K562 (cell line): Measurements from ENCODE around the gene TBATA. TPM values are rescaled to one million over a fixed set of nuclear protein-coding genes. Genes with fewer than 3 reads are reported as not detected.

ENCODE experiments used
- ATAC-seq: fragments of 200-7000 bp; cut with Tn5 transposase; 3 replicates; pipeline ENCODE4 v1.9.1; 2020; ENCODE audit warnings: moderate library complexity
- BruUV-seq: library from RNA; stranded (reverse); fragments of 400-500 nt; replicated peaks from 2 replicates; lab custom pipeline; 2021; lab: Mats Ljungman, UMichigan
- CTCF ChIA-PET: fragments of 300-600 bp; formaldehyde crosslinking; extraction: SDS; loops from one replicate; lab custom pipeline; 2021; ENCODE audit warnings: low intra/inter-chr PET ratio; lab: Yijun Ruan, JAX
- POLR2A ChIA-PET: fragments of 300-600, 350-650 bp; sonication (Branson Sonifier 250); formaldehyde crosslinking; extraction: SDS; loops from one replicate; lab custom pipeline; 2021; ENCODE audit warnings: antibody characterized with exemption, inconsistent platforms; lab: Yijun Ruan, JAX
- DNase-seq, 4 experiments: peaks; one replicate each; pipeline versions ENCODE4 v3.0.0 to v3.0.0-alpha.2; 2011 to 2018; ENCODE audit warnings: low spot score in 3 of 4, mixed read lengths in 3 of 4; ENCODE audit errors: extremely low read depth in 1 of 4
- FAIRE-seq: peaks from 2 replicates; lab custom pipeline; 2011; peaks lifted over from hg19 to GRCh38; lab: Jason Lieb, UNC
- H2AFZ ChIP-seq: 2 replicates; pipeline ENCODE4 v1.6.0; 2011; ENCODE audit warnings: low read depth, low read length, control low read depth, inconsistent platforms
- H3K27ac ChIP-seq: fragments of 200-600 bp; 3 replicates; pipeline ENCODE4 v1.8.0; 2011; ENCODE audit warnings: low read depth, mild to moderate bottlenecking, control low read depth, inconsistent platforms, low read length, moderate library complexity, mixed read lengths; ENCODE audit errors: extremely low read depth
- H3K27me3 ChIP-seq, 2 experiments: fragments of 300-600 bp in 1 of 2; 2 replicates in 1 of 2; 3 replicates in 1 of 2; pipeline versions ENCODE4 v1.6.0 to v1.8.0; 2011; ENCODE audit warnings: inconsistent platforms in 2 of 2, low read length in 2 of 2, mild to moderate bottlenecking in 1 of 2, mixed read lengths in 1 of 2, moderate library complexity in 1 of 2; ENCODE audit not compliant: control insufficient read depth in 2 of 2, insufficient read depth in 2 of 2
- H3K36me3 ChIP-seq: fragments of 300-600 bp; 3 replicates; pipeline ENCODE4 v1.8.0; 2011; ENCODE audit warnings: mild to moderate bottlenecking, low read length, inconsistent platforms; ENCODE audit not compliant: control insufficient read depth, insufficient read depth
- H3K4me1 ChIP-seq, 2 experiments: fragments of 200-600 bp in 1 of 2; replicated peaks in 1 of 2; 2 replicates in 1 of 2; 3 replicates in 1 of 2; pipeline versions ENCODE4 v1.5.1 to v1.8.0; 2011; ENCODE audit warnings: inconsistent platforms in 2 of 2, low read length in 2 of 2, mild to moderate bottlenecking in 1 of 2, mixed read lengths in 1 of 2, moderate library complexity in 1 of 2; ENCODE audit not compliant: control insufficient read depth in 2 of 2, insufficient read depth in 2 of 2
- H3K4me2 ChIP-seq: 2 replicates; pipeline ENCODE4 v1.6.1; 2011; ENCODE audit warnings: low read length, control low read depth, inconsistent platforms, mixed read lengths; ENCODE audit not compliant: insufficient read depth
- H3K4me3 ChIP-seq: fragments of 200-600 bp; sonication (generic), shearing (Covaris generic); 2 replicates; pipeline ENCODE4 v1.5.1; 2016; ENCODE audit warnings: control low read depth, inconsistent platforms
- H3K79me2 ChIP-seq: fragments of 200-600 bp; 3 replicates; pipeline ENCODE4 v1.8.0; 2011; ENCODE audit warnings: low read length, inconsistent platforms; ENCODE audit not compliant: control insufficient read depth, insufficient read depth
- H3K9ac ChIP-seq, 2 experiments: 2 replicates each; pipeline versions ENCODE4 v1.6.0 to v1.6.1; 2011; ENCODE audit warnings: low read depth in 2 of 2, low read length in 2 of 2, control low read depth in 1 of 2, inconsistent platforms in 1 of 2, mild to moderate bottlenecking in 1 of 2, mixed read lengths in 1 of 2; ENCODE audit not compliant: insufficient read depth in 1 of 2
- H3K9me1 ChIP-seq: one replicate; pipeline ENCODE4 v1.6.0; 2011; ENCODE audit warnings: inconsistent platforms, mild to moderate bottlenecking, low read length, moderate library complexity; ENCODE audit not compliant: control insufficient read depth, insufficient read depth
- H3K9me3 ChIP-seq: replicated peaks from 2 replicates; pipeline ENCODE4 v1.5.1; 2011; ENCODE audit warnings: low read depth, low read length, inconsistent platforms; ENCODE audit not compliant: control insufficient read depth, insufficient read depth
- H4K20me1 ChIP-seq: replicated peaks from 2 replicates; pipeline ENCODE4 v1.6.1; 2011; ENCODE audit warnings: low read length, inconsistent platforms, mixed read lengths; ENCODE audit not compliant: control insufficient read depth, insufficient read depth
- BHLHE40 ChIP-seq: IDR thresholded peaks from 2 replicates; pipeline ENCODE4 v1.6.1; 2011; ENCODE audit warnings: low read length, improper control_type of control experiment
- CEBPB ChIP-seq: fragments of 450-650 bp; IDR thresholded peaks from 2 replicates; pipeline ENCODE4 v1.6.1; 2016; ENCODE audit warnings: missing genetic modification characterization, missing compliant biosample characterization
- ELK3 ChIP-seq: fragments of 450-650 bp; formaldehyde crosslinking; IDR thresholded peaks from 2 replicates; pipeline ENCODE4 v1.4.0; 2020; ENCODE audit warnings: mild to moderate bottlenecking
- ESRRB ChIP-seq: fragments of 250-450 bp; sonication (Bioruptor Pico); IDR thresholded peaks from 2 replicates; pipeline ENCODE4 v1.5.0; 2020; ENCODE audit warnings: mild to moderate bottlenecking, moderate library complexity, borderline replicate concordance
- GTF2B ChIP-seq: IDR thresholded peaks from 2 replicates; pipeline ENCODE4 v1.6.1; 2011; ENCODE audit not compliant: insufficient read length; ENCODE audit errors: extremely low read depth
- GTF2F1 ChIP-seq: IDR thresholded peaks from 2 replicates; pipeline ENCODE4 v1.6.1; 2011; ENCODE audit warnings: low read depth, low read length, improper control_type of control experiment
- HEY1 ChIP-seq: fragments of 250-450 bp; sonication (Bioruptor Pico); IDR thresholded peaks from 2 replicates; pipeline ENCODE4 v1.5.0; 2020; ENCODE audit warnings: mild to moderate bottlenecking, moderate library complexity, borderline replicate concordance
- MBD2 ChIP-seq: sonication (generic); IDR thresholded peaks from 2 replicates; pipeline ENCODE4 v1.6.1; 2016; ENCODE audit warnings: low read depth, borderline replicate concordance
- NUFIP1 ChIP-seq: fragments of 450-650 bp; IDR thresholded peaks from 2 replicates; pipeline ENCODE4 v1.6.1; 2018; ENCODE audit not compliant: partially characterized antibody
- PATZ1 ChIP-seq: fragments of 250-450 bp; sonication (Bioruptor Pico); IDR thresholded peaks from 2 replicates; pipeline ENCODE4 v1.5.0; 2020; ENCODE audit warnings: mild to moderate bottlenecking, borderline replicate concordance
- RBM14 ChIP-seq: fragments of 200-400 bp; formaldehyde crosslinking; IDR thresholded peaks from 2 replicates; pipeline ENCODE4 v1.6.1; 2018; ENCODE audit warnings: low read depth, mild to moderate bottlenecking, low read length, moderate library complexity, borderline replicate concordance; ENCODE audit not compliant: insufficient read depth
- TBP ChIP-seq: optimal IDR thresholded peaks from 2 replicates; pipeline ENCODE3; 2011; ENCODE audit warnings: low read depth, low read length, improper control_type of control experiment
- TEAD2 ChIP-seq: fragments of 450-650 bp; IDR thresholded peaks from 2 replicates; pipeline ENCODE4 v1.6.1; 2016; ENCODE audit warnings: missing genetic modification characterization, control low read depth, missing compliant biosample characterization
- YY1 ChIP-seq, 3 experiments: IDR thresholded peaks; 2 replicates each; pipeline ENCODE4 v1.6.1; 2011; ENCODE audit warnings: low read length in 2 of 3, mild to moderate bottlenecking in 2 of 3, moderate library complexity in 2 of 3, borderline replicate concordance in 1 of 3, control low read depth in 1 of 3, low read depth in 1 of 3; ENCODE audit not compliant: insufficient read depth in 3 of 3, insufficient replicate concordance in 2 of 3, control insufficient read depth in 1 of 3, insufficient read length in 1 of 3; ENCODE audit errors: extremely low read depth in 1 of 3
- ZNF699 ChIP-seq: fragments of 250-450 bp; sonication (Bioruptor Pico); IDR thresholded peaks from 2 replicates; pipeline ENCODE4 v1.8.0; 2021; ENCODE audit warnings: mild to moderate bottlenecking, moderate library complexity; ENCODE audit not compliant: insufficient replicate concordance
- WGBS: fragments of 100-300 bp; shearing (Covaris generic); methylation state at CpG from one replicate; pipeline ENCODE4 v1.1.6; 2016; ENCODE audit warnings: low coverage, mixed read lengths; ENCODE audit not compliant: insufficient coverage; ENCODE audit errors: missing lambda C conversion rate; 5-methylcytosine and 5-hydroxymethylcytosine counted together
- in situ Hi-C: fragments of 300-500 bp; cut with MboI; formaldehyde crosslinking; loops from 4 replicates; pipeline ENCODE4 v1.15.0; 2018; ENCODE audit warnings: inconsistent platforms, mixed read lengths
- intact Hi-C: fragments of 100-400 bp; cut with micrococcal nuclease; formaldehyde crosslinking; loops from 2 replicates; pipeline ENCODE4 v1.14.2; 2022
- polyA plus RNA-seq, 8 experiments: library from polyadenylated mRNA; depleted of rRNA in 4 of 8; stranded (reverse) in 5 of 8; unstranded in 3 of 8; fragments of >200 nt; fragmentation: Nextera tagmentation in 2 of 8; fragmentation: Illumina TruSeq in 1 of 8; extraction: Ambion mirVana in 2 of 8; extraction: Trizol in 1 of 8; gene quantifications; 2 replicates each; pipeline versions ENCODE4 v1.2.1 to v1.2.3, GENCODE V29; 2011 to 2014; ENCODE audit warnings: inconsistent platforms in 1 of 8, missing spikeins in 1 of 8
- total RNA-seq, 7 experiments: library from RNA; depleted of rRNA in 6 of 7; stranded (reverse); fragments of >200 nt in 6 of 7; fragmentation: Illumina TruSeq in 2 of 7; extraction: Trizol in 2 of 7; gene quantifications; 2 replicates each; pipeline versions ENCODE4 v1.2.1 to v1.2.3, GENCODE V29; 2011 to 2021; ENCODE audit warnings: low replicate concordance in 1 of 7

The TBATA gene
- total and polyA plus RNA-seq, 9 of the 15 experiments (the other 6 are each of a cell fraction or from before 2014, with no cell fraction given) = not detected

GRCh38 chr10:70770001-70770400 lies 15.2 kb downstream of the TBATA start:
- H3K9me3 ChIP-seq = peaks cover 11% of the 10 kb centered on the region
- no peaks in the 10 kb centered on the region; the same call in 1 of the 2 replicates for H4K20me1 ChIP-seq
- WGBS = 37% methylated on average over 2 of the region's 2 CpGs
- H3K27ac ChIP-seq = no peak overlapping the region
- H3K9ac ChIP-seq = no peak overlapping the region
- no peak for TF ChIP-seq ESRRB (CRISPR knock-in tag)
- TF ChIP-seq PATZ1 (CRISPR knock-in tag) = no peak
- TF ChIP-seq YY1 (IDR thresholded peaks at IDR 0.05; ENCODE audit: borderline replicate concordance in 1 of 3, control insufficient read depth in 1 of 3, extremely low read depth in 1 of 3, insufficient read depth in 3 of 3, insufficient read length in 1 of 3, insufficient replicate concordance in 2 of 3, low read depth in 1 of 3, low read length in 2 of 3) = no peak
- TF ChIP-seq GTF2F1 = no peak
- no peak for TF ChIP-seq MBD2
- no peak for TF ChIP-seq NUFIP1
- TF ChIP-seq GTF2B = no peak
- TF ChIP-seq ZNF699 (CRISPR knock-in tag) = no peak
- TF ChIP-seq BHLHE40 = no peak
- TF ChIP-seq CEBPB (tag) = no peak
- TF ChIP-seq HEY1 (CRISPR knock-in tag) = no peak
- no peak for TF ChIP-seq RBM14
- TF ChIP-seq TBP = no peak
- TF ChIP-seq TEAD2 (tag) = no peak
- no peak for TF ChIP-seq ELK3 (CRISPR knock-in tag)
- H3K4me2 ChIP-seq = no peak overlapping the region
- DNase-seq = no peak
- ChIA-PET POLR2A (interaction anchor here (0.6 to 1.0 kb wide), 5 partner anchors 9 to 193 kb away, joined by 3 read pairs; no protein-coding TSS in a partner anchor), CTCF (no interaction called here)
- no peak for ATAC-seq
- no peak overlapping the region for H3K4me3 ChIP-seq
- in situ Hi-C loops (no loop called here), intact Hi-C loops (no loop called here)
- no peaks in the 10 kb centered on the region; a peak in 1 of 5 replicates for H3K27me3 ChIP-seq
- BruUV-seq = no TSS peak
- H3K4me1 ChIP-seq = peaks cover 0 to 6% of the 10 kb centered on the region in 2 experiments; a peak in 2 of 5 replicates
- H3K79me2 ChIP-seq = no peaks in the 10 kb centered on the region
- no peak for FAIRE-seq
- no peaks in the 10 kb centered on the region for H3K36me3 ChIP-seq
- H2AFZ ChIP-seq = no peak overlapping the region
- no peaks in the 10 kb centered on the region for H3K9me1 ChIP-seq
